Peyer's patch (tissue), 4 donors: ENCODE results near the gene DSCAML1. TPM values are rescaled to one million over a fixed set of nuclear protein-coding genes. Genes with fewer than 3 reads are reported as not detected.

Experiments
- DNase-seq, 3 donors: peaks; one replicate each; pipeline ENCODE4 v3.0.0-alpha.2; 2017 to 2019
- H3K27ac ChIP-seq, 4 donors: fragments of 200-600 bp; sonication (generic); one replicate each; pipeline ENCODE4 v1.5.1; 2016 to 2019
- H3K27me3 ChIP-seq, 2 donors: fragments of 200-600 bp; sonication (generic); one replicate each; pipeline ENCODE4 v1.5.1; 2019
- H3K36me3 ChIP-seq, 3 donors: fragments of 200-600 bp; sonication (generic); one replicate each; pipeline ENCODE4 v1.5.1; 2016 to 2019
- H3K4me1 ChIP-seq, 4 donors: fragments of 200-600 bp; sonication (generic); one replicate each; pipeline ENCODE4 v1.5.1; 2016 to 2019
- H3K4me3 ChIP-seq, 4 donors: fragments of 200-600 bp; sonication (generic); 1 replicate in 3 of 4; 2 replicates in 1 of 4; pipeline ENCODE4 v1.5.1; 2016 to 2019; ENCODE audit warnings: mild to moderate bottlenecking in 1 of 4
- H3K9me3 ChIP-seq, 4 donors: fragments of 200-600 bp; sonication (generic); one replicate each; pipeline ENCODE4 v1.5.1; 2016 to 2019; ENCODE audit warnings: mild to moderate bottlenecking in 1 of 4
- POLR2A ChIP-seq, 2 donors: fragments of 450-650 bp; IDR thresholded peaks; one replicate each; pipeline ENCODE4 v1.5.1; 2017; ENCODE audit warnings: antibody characterized with exemption in 2 of 2, mild to moderate bottlenecking in 2 of 2, moderate library complexity in 2 of 2
- total RNA-seq, 4 donors: library from RNA; depleted of rRNA; stranded (reverse); fragments of >200 nt; gene quantifications; one replicate each; pipeline ENCODE4 v1.1.0, GENCODE V29; 2016
- TF ChIP-seq, protein P1 (sequence below), 6 experiments: fragments of 450-650 bp in 4 of 6; fragments of 200-600 bp in 2 of 6; sonication (generic) in 1 of 6; IDR thresholded peaks; one replicate each; pipeline ENCODE4 v1.5.1; 2017 to 2019; ENCODE audit warnings: antibody characterized with exemption in 6 of 6, mild to moderate bottlenecking in 3 of 6, moderate library complexity in 1 of 6

The DSCAML1 gene
- total RNA-seq, 4 donors from 2014 or later, result 0.18 to 5.8 (median 2.9) TPM

DNA sequence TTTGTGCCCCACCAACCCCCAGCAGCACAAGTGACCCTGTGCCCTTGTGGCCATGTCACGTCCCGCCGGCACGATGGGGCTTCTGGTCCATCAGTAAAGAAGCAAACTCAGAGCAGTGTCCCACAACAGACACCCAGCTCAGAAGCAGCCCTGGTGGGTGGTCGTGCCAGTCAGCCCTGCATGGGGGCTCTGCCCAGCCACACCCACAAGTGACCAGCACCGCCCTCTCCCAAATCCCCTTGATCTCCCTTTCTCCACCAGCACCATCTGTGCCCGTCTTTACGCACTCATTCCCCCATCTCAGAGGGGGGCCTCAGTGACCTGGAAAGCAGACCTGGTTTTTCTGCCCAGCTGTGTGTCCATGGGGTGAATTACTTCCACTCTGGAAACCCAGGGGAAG, 149.1 kb downstream of the DSCAML1 start:
- no peak overlapping the region for H3K27ac ChIP-seq
- H3K4me3 ChIP-seq, result no peak overlapping the region
- no peaks in the 10 kb centered on the region for H3K27me3 ChIP-seq
- no peaks in the 10 kb centered on the region for H3K9me3 ChIP-seq
- no peak for TF ChIP-seq POLR2A (IDR thresholded peaks at IDR 0.05)
- TF ChIP-seq, protein P1, sequence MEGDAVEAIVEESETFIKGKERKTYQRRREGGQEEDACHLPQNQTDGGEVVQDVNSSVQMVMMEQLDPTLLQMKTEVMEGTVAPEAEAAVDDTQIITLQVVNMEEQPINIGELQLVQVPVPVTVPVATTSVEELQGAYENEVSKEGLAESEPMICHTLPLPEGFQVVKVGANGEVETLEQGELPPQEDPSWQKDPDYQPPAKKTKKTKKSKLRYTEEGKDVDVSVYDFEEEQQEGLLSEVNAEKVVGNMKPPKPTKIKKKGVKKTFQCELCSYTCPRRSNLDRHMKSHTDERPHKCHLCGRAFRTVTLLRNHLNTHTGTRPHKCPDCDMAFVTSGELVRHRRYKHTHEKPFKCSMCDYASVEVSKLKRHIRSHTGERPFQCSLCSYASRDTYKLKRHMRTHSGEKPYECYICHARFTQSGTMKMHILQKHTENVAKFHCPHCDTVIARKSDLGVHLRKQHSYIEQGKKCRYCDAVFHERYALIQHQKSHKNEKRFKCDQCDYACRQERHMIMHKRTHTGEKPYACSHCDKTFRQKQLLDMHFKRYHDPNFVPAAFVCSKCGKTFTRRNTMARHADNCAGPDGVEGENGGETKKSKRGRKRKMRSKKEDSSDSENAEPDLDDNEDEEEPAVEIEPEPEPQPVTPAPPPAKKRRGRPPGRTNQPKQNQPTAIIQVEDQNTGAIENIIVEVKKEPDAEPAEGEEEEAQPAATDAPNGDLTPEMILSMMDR (IDR thresholded peaks at IDR 0.05), result no peak
- H3K36me3 ChIP-seq, result no peaks in the 10 kb centered on the region
- H3K4me1 ChIP-seq, result no peaks in the 10 kb centered on the region
- DNase-seq, result no peak

DNA sequence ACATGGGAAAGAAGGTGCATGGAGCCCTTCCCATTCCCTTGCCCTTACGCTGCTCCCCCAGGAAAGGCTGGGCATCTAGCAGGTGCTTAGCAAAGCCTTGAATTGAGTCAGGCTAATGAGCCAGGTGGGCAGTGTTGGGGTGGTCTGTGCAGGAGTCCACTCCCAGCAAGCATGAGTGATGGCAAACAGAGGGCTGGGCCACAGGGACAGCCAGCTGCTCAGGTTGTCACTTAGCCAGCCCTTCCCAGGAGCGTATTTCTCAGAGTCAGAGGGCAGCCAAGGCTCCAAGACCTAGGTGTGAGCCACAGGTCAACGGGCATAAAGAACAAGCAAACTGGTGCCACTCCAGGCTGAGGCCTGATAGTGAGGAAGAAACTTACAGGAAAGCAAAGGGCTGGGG, 149.8 kb downstream of the DSCAML1 start:
- DNase-seq, result peak in 1 of 3 donors; percentile 49
- Histone ChIP-seq H3K4me1 (no peaks in the 10 kb centered on the region), H3K9me3 (no peaks in the 10 kb centered on the region), H3K27ac (no peak overlapping the region), H3K36me3 (no peaks in the 10 kb centered on the region), H3K4me3 (no peak overlapping the region), H3K27me3 (no peaks in the 10 kb centered on the region)
- TF ChIP-seq, protein P1 (IDR thresholded peaks at IDR 0.05), result no peak
- no peak for TF ChIP-seq POLR2A (IDR thresholded peaks at IDR 0.05)

DNA sequence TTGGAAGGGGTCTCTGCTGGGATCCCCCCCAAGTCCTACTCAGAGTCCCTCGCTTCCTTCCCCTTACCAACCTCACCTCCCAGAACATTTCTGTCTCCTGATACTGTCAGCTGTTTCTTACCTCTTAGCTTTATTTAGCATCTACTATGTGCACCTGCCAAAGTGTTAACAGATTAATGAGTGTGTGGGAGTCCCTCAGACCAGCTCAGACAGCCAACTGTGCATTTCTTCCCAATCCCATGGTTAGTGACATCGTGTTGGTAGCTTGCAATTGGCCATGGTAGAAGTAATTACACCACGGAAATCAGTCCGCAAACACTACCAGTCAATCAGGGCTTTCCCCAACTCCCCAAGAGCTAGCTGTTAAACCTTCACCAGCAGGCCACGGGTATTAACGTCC, 150.6 kb downstream of the DSCAML1 start:
- Histone ChIP-seq H3K9me3 (no peaks in the 10 kb centered on the region), H3K36me3 (no peaks in the 10 kb centered on the region), H3K4me3 (no peak overlapping the region), H3K27ac (no peak overlapping the region), H3K27me3 (no peaks in the 10 kb centered on the region), H3K4me1 (no peaks in the 10 kb centered on the region)
- DNase-seq, result no peak
- TF ChIP-seq, protein P1 (IDR thresholded peaks at IDR 0.05), result no peak
- no peak for TF ChIP-seq POLR2A (IDR thresholded peaks at IDR 0.05)

DNA sequence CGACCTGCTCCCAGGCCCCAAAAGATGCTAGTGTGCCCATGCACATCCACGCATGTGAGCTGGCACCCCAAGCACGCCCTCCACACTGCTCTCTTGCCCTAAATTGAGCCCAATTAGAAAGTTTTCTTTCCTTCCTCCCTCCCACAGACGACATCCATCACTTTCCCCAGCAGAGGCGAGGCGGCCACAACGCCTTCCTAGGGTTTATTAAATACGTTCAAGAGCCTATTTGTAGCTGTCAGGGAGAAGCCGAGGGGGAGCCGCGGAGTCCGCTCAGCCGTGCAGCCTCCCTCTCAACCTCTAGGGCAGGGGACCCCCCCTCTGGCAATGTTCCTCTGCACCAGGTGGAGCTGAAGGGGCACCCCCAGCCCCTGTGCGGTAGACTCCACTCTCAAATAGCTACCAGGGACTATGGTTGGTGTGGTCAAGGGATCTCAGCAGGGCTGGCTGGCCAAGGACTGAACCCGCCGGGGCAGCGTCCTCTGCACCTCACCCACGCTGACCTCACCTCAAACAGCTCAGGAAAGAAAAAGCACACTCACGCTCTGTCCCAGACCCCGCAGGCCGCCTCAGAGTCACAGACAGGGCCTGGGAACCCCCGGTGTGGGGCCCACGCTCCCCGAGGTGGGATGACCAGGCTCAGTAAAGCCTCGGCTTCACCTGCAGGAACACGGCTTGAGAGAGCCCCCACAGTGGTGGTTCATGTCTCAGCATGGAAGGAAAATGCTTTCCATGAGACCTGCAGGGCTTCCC, 152.4 kb downstream of the DSCAML1 start:
- Histone ChIP-seq H3K9me3 (no peaks in the 10 kb centered on the region), H3K4me1 (no peaks in the 10 kb centered on the region), H3K4me3 (no peak overlapping the region), H3K27me3 (no peaks in the 10 kb centered on the region), H3K36me3 (no peaks in the 10 kb centered on the region), H3K27ac (no peak overlapping the region)
- TF ChIP-seq POLR2A (IDR thresholded peaks at IDR 0.05), result no peak
- TF ChIP-seq, protein P1 (IDR thresholded peaks at IDR 0.05), result no peak
- DNase-seq, result no peak

DNA sequence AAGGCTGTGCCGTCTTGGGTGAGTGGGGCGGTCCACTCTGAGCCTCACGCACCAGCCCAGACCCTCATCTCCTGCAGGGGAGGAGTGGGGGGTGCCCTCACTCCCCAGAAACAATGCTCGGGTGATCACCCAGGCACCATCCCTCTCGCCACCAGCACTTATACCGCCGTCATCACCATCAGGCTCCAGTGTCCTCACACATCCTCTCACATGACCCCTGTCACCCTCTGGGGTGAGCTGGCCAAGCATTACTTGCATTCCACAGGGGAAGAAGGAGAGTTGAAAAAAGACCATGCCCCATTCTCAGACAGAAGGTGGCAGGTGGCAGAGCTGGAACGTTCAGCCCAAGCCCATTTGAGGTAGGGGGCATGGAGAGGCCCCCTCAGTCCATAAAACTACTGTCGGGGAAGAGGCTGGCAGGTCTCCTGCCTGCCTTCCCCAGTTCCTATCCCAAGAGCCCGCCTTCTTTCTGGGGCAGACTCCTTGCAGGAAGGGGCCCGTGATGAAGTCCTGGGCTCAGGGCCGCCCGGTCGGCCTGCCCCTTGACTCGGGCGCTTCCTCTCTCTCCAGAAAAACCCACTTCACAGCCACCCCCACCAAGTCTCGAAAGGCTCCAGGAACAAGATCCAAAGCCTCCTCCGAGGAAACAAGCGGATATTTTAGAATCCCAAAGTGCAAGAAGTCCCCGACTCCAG, 153.3 kb downstream of the DSCAML1 start:
- H3K27me3 ChIP-seq, result no peaks in the 10 kb centered on the region
- H3K9me3 ChIP-seq, result no peaks in the 10 kb centered on the region
- no peak overlapping the region for H3K27ac ChIP-seq
- no peak overlapping the region for H3K4me3 ChIP-seq
- TF ChIP-seq, protein P1 (IDR thresholded peaks at IDR 0.05), result no peak
- TF ChIP-seq POLR2A (IDR thresholded peaks at IDR 0.05), result no peak
- H3K4me1 ChIP-seq, result no peaks in the 10 kb centered on the region
- no peak for DNase-seq
- H3K36me3 ChIP-seq, result no peaks in the 10 kb centered on the region
